HepG2 (cell line): ENCODE measurements around the gene NOTCH4.

Experiments used
- FOXP1 ChIP-seq, 2 experiments: fragments of 450-650 bp in 1 of 2; IDR thresholded peaks; 2 replicates each; pipeline ENCODE4 v1.6.1; 2017 to 2018; ENCODE audit warnings: antibody characterized with exemption in 1 of 2
- IKZF1 ChIP-seq: fragments of 450-650 bp; IDR thresholded peaks from 2 replicates; pipeline ENCODE4 v1.7.1; 2016
- MYC ChIP-seq: sonication (generic); formaldehyde crosslinking; IDR thresholded peaks from 2 replicates; pipeline ENCODE4 v1.9.0; 2021; ENCODE audit warnings: missing genetic modification reagents, borderline replicate concordance
- POLR2A ChIP-seq, 2 experiments: IDR thresholded peaks; 2 replicates each; pipeline ENCODE4 v1.6.1; 2011; ENCODE audit warnings: low read depth in 2 of 2, low read length in 2 of 2, mild to moderate bottlenecking in 1 of 2, moderate library complexity in 1 of 2; ENCODE audit not compliant: insufficient read depth in 1 of 2

DNA sequence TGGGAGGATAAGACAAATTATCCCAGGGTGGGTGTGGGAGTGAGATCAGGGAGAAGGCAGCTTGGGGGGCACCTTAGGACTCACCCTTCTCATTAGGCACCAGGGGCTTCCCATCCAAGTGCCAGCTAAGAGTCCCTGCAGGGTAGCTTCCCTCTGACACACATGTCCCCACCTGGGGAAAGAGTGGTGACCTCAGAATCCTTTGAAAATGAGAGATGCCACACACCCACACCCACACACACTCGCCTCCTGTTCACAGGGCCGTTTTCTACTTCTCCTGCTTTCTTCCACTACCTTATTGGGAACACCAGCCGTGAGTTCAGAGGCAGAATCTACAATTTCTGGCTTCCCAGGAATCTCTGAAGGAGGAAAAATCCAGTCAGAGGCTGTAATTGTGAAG is 40.8 kb downstream of the NOTCH4 start:
- TF ChIP-seq IKZF1 (no peak), FOXP1 (IDR thresholded peaks at IDR 0.05) (no peak), FOXP1 (CRISPR knock-in tag; IDR thresholded peaks at IDR 0.05) (no peak), MYC (CRISPR knock-in tag) (no peak), POLR2A (IDR thresholded peaks at IDR 0.05; ENCODE audit: insufficient read depth in 1 of 2, low read depth in 2 of 2, low read length in 2 of 2) (0 out of 4 replicates have a peak, but pooled peaks of 1 of the 2 experiments have one; percentile 30)
